Femur (tissue), 1 donor: ENCODE data around the gene DLG2.
"Not testable (repeated sequence)": the region's sequence is repeated elsewhere in the genome, so short reads cannot be mapped to it uniquely, and the experiment has no call there.

Experiments used
- DNase-seq: peaks from one replicate; pipeline ENCODE4 v3.0.0-alpha.2; 2017

The DLG2 gene

GRCh38 chr11:83467837-83468236, 2159.3 kb downstream of the DLG2 start:
- DNase-seq: no peak

- DNase-seq: no peak
These were observed 2162.8 kb downstream of the DLG2 start for GRCh38 chr11:83464160-83464944.

GRCh38 chr11:83459798-83460197, 2167.3 kb downstream of the DLG2 start:
- no peak for DNase-seq

GRCh38 chr11:83456566-83456965, 2170.6 kb downstream of the DLG2 start:
- DNase-seq: peak; percentile 39

- DNase-seq: peak; percentile 38
These were observed 2171.1 kb downstream of the DLG2 start for GRCh38 chr11:83456075-83456474.

- DNase-seq: no peak
These were observed 2171.8 kb downstream of the DLG2 start for GRCh38 chr11:83455356-83455755.

- no peak for DNase-seq
These were observed 2172.5 kb downstream of the DLG2 start for GRCh38 chr11:83454674-83455073.

- DNase-seq: no peak
These were observed 2177.7 kb downstream of the DLG2 start for GRCh38 chr11:83449338-83449913.

GRCh38 chr11:83448686-83449085, 2178.5 kb downstream of the DLG2 start:
- no peak for DNase-seq

- DNase-seq: not testable (repeated sequence)
These were observed 2183.3 kb downstream of the DLG2 start for GRCh38 chr11:83443880-83444279.

GRCh38 chr11:83441601-83442000, 2185.5 kb downstream of the DLG2 start:
- DNase-seq: no peak

GRCh38 chr11:83441171-83441570, 2186.0 kb downstream of the DLG2 start:
- DNase-seq: no peak

- no peak for DNase-seq
These were observed 2188.7 kb downstream of the DLG2 start for GRCh38 chr11:83438438-83438837.

- DNase-seq: no peak
These were observed 2189.2 kb downstream of the DLG2 start for GRCh38 chr11:83437939-83438338.

GRCh38 chr11:83436855-83437254, 2190.3 kb downstream of the DLG2 start:
- no peak for DNase-seq

- not testable (repeated sequence) for DNase-seq
These were observed 2192.3 kb downstream of the DLG2 start for GRCh38 chr11:83434812-83435211.

- no peak for DNase-seq
These were observed 2199.2 kb downstream of the DLG2 start for GRCh38 chr11:83427943-83428342.

- DNase-seq: peak; percentile 57
These were observed 2199.6 kb downstream of the DLG2 start for GRCh38 chr11:83427501-83427900.

GRCh38 chr11:83425137-83425466, 2202.0 kb downstream of the DLG2 start:
- DNase-seq: no peak

GRCh38 chr11:83424376-83425136, 2202.6 kb downstream of the DLG2 start:
- DNase-seq: no peak

- not testable (repeated sequence) for DNase-seq
These were observed 2204.5 kb downstream of the DLG2 start for GRCh38 chr11:83422641-83423040.

GRCh38 chr11:83410605-83411565, 2216.3 kb downstream of the DLG2 start:
- DNase-seq: no peak

- DNase-seq: no peak
These were observed 2217.3 kb downstream of the DLG2 start for GRCh38 chr11:83409891-83410290.
